DMS153 treated with DMSO at 0.1 percent for 48 hours (cell line): ENCODE measurements around the gene PRELID1.
"Not testable (repeated sequence)": the region's sequence is repeated elsewhere in the genome, so short reads cannot be mapped to it uniquely, and the experiment has no call there.

Experiments
- DNase-seq: peaks from one replicate; lab custom pipeline; 2025; ENCODE audit not compliant: unreplicated experiment; lab: John Stamatoyannopoulos, UW

PRELID1 gene

DNA sequence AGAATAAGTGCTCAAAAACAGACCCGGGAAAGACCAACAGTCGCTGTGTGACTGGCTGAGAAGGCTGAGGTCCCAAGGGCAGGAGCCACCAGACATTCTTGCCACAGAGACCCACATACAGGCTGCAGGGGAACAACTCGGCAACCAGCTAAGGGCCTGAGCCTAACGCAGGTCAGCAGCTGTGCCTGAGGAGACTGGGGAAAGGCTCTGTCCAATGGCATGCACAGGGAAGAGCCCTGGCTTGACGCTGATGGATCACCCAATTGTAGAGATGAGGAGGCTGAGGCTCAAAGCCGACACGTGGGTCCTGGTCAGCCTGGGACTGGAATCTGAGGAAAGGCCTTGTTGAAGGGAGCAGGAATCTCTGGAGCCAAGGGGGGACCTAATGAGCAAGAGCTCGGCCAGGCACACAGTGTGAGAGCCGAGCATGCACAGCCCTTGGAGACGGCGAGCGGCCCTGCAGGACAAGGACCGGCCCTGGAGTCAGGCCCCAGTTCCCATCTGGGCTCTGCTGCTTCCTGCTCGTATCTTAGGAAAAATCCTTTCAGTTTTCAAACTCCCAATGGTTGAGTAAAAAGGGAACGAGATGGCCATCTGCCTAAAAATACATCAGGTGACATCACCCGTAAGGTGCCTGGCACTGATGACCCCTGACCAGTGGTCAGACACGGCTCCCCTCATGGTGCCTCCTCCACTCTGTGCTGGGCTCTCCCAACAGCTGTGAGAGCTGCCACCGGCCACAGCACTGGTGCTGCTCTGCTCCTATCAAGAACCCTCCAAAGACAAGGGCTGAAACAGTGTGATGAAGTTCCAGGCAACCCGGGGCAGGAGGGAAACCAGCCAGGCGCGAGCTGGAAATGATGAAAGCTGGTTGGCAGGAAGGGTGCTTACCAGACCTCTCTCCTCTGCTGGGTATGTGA, 31.4 kb downstream of the PRELID1 start:
- no peak for DNase-seq

DNA sequence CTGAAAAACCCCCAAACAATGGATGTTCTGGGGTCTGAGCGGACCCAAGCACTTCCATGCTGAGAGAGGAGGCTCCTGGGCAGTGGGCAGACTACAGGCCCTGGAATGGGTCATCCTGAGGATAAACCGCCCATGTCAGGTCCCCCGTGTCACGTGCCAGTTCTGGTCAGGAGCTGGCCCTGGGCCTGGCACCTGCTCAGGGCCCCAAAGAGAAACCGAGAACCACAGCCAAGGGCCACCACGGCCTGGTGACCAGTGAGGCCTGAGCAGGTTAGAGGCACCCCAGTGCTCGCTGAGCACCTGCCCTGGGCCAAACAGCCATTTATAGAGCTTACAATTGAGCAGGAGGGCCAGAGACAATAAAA, 32.1 kb downstream of the PRELID1 start:
- DNase-seq, result no peak

DNA sequence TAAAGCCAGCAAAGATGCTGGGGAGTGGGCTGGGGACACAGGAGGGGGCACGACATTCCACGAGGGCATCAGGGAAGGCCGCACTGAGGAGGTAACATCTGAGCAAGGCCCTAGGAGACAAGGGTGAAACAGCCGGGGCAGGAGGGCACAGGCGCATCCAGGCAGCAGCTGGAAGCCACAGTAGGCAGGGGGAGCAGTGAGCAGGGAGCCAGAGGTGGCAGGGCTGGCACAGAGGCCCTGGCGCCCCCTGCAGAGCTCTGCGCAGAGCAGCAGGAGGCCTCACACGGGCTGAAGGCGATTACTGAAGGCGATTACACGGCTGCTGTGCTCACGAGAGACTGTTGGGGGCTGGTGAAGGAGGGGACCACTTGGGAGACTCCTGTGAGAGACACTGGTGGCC, 32.5 kb downstream of the PRELID1 start:
- no peak for DNase-seq

DNA sequence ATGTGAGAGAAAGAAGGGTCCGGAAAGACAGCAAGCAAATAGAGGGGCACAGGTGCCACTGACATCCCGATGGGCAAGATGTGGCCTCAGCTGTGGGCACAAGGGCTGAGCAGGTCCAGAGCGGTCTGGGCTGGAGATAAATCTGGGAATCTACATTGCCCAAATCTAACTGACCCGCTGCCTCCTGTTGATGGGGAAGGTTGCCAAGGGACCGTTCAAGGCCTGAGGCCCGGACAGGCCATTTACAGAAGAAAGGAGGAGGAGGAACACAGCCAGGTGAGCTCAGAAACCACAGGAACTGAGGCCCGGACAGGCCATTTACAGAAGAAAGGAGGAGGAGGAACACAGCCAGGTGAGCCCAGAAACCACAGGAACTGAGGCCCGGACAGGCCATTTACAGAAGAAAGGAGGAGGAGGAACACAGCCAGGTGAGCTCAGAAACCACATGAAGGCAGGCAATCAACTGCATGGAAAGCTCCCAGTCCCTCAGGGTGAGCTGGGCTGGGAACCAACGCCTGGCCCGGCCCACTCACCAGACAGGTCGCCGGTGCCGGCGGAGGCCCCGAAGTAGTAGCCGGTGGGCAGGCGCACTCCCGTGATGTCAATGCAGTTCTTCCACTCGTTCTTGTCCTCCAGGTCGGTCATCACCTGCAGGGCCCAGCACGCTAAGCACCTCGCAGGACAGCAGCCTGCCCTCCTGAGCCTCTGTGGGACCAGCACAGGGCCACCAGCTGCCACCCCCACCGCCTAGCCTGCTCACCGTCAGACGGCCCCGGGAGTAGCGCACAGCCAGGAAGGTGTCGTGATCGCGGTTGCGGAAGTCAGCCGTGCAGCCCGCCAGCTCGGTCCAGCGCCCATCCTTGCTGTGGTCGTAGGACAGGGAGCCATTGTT, 33.2 kb downstream of the PRELID1 start:
- DNase-seq, result no peak

DNA sequence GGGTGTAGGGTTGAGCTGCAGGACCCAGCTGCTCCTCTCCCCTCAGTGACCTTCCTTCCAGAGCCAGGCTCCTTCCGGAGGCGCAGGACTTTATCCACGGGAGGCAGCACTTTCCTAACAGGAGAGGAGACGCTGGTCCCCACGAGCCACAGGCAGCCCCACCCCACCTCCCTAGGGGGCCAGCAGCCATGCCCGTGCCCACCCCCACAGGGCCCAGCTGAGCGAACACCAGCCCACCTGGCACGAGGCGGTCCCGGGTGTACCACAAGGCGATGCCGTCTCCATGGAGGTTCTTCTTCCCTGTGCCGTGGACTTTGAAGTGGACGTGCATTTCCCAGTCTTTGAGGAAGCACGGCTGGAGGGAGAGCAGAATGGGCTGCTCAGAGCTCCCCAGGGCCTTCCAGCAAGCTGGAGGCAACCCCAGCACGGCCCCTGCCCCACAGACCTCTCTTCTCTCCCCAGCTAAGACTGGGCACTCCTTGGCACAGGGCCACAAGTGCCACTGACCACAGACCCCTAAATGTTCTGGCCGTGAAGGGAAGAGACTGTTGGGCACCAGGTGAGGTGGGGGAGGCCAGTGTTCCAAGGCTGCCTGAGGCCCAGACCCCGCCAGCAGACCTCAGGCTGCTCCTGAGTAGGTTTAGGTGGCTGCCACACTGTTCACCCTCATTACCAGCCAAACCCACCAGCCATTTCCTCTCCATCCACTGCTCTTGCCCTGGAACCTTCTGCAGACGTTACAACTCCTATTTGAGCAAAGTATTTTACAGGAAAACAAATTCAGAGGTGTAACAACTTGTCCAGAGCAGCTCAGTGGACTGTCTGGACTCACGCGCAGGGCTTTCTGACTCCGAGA, 34.9 kb downstream of the PRELID1 start:
- DNase-seq, result no peak

DNA sequence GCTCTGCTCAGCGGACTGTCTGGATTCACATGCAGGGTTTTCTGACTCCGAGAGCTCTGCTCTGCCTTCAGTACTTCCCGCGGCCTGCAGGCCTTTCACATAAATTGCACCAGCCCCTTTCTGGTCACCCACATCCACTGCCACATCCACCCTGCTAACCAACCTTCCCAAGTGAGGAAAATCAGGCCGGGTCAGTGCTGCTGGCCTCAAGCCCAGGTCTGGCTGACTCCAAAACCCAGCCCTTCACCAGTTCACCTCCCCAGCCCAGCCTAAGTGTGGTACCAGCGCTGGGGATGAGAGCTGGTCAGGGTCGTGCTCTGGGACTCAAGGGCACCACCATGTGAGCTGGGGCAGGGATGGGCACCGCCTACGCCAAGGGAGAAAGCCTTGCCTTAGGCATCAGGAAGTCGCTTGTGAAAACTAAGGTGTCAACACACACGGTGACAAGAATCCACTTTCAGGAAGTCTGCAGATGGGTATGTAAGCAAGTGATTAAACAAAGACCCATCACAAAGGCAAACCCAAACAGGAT, 35.6 kb downstream of the PRELID1 start:
- DNase-seq, result no peak

DNA sequence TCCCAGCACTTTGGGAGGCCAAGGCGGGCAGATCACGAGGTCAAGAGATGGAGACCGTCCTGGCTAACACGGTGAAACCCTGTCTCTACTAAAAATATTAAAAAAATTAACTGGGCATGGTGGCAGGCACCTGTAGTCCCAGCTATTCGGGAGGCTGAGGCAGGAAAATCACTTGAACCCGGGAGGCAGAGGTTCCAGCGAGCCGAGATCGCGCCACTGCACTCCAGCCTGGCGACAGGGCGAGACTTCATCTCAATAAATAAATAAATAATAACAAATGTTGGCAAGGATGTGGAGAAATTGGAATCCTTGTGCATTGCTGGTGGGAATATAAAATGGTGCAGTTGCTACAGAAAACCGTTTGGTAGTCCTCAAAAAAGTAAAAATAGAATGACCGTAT, 39.4 kb downstream of the PRELID1 start:
- not testable (repeated sequence) for DNase-seq

DNA sequence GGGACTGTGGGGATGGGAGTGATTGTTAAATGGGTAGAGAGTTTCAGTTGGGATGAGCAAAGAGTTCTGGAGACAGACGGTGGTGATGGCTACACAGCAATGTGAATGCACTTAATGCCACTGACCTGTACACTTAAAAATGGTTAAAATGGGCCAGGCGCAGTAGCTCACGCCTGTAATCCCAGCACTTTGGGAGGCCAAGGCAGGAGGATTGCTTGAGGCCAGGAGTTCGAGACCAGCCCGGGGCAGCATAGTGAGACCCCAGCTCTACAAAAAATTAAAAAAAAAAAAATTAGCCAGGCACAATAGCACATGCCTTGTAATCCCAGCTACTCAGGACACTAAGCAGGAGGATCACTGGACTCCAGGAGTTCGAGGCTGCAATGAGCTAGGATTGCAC, 40.2 kb downstream of the PRELID1 start:
- DNase-seq, result no peak

DNA sequence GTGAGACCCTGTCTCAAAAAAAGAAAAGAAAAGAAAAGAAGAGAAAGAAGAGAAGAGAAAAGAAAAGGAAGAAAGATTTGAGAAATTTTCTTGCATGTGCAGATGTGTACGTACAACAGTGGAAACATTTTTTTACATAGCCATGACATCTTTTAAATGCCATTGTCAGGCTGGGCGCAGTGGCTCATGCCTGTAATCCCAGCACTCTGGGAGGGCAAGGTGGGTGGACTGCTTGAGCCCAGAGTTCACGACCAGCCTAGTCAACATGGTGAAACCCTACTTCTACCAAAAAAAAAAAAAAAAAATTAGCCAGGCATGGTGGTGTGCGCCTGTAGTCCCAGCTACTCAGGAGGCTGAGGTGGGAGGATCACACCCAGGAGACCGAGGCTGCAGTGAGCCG, 41.3 kb downstream of the PRELID1 start:
- DNase-seq, result no peak

DNA sequence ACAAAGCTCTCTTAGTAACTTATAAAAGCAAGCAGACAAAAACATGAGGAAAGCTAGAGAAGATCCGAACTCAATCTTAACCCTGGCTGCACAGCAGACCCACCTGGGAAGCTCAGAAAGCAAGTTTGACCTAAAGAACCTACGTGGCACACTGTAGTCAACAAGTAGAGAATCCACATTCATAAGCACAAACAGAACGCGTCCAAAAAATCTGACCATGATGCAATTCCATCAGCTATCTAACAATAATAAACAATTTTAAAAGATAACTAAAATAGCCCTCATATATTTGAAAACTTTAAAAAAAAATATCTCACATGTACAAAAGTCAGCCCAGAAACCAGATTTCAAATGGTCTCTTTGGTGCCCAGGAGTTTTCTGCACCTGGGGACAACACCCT, 43.2 kb downstream of the PRELID1 start:
- no peak for DNase-seq

DNA sequence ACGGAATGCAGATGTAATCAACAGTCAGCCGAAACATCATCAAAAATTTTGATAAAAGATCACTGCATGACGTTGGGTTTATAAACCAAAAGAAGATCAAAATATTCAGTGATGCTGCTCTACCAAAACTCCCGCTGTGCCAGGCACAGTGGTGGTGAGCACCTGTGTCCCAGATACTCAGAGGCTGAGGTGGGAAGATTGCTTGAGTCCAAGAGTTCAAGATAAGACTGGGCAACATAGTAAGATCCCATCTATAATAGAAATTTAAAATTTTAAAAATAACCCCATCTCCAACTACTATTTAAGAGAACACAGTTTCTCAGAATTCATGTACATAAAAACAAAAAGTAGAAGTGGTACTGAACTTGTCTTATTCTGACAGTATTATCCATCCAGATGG, 44.1 kb downstream of the PRELID1 start:
- DNase-seq, result no peak

DNA sequence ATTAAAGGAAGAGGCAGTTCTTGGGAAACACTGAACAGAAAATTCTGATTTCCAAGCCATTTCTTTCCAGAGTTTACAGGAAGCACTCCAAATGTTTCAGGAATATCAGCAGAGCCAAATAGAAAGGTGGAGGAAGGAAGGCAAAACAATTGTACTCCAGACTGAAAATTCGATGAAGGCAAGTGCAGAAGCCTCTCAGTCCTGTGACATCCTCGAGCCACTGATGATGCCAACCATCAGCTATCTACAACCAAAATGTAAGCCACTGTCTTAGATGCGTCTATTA, 45.7 kb downstream of the PRELID1 start:
- no peak for DNase-seq

DNA sequence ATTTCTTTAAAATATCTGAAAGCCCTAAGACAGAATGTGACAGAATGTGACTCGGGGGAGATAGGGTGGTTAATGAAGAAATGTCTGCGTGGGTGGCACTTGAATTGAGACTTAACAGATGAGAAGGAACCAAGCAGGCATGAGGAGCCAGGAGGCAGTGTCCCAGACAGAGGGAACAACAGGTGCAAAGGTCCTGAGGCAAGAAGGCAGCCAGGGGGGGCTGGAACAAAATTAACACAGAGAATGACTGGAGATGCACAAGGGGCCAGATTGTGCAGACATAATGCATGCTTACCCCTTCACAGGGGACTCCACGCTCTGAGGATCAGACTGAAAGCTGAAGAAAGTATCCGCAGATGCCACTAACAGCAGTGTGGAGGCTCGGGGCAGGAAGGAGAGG, 46.2 kb downstream of the PRELID1 start:
- no peak for DNase-seq

DNA sequence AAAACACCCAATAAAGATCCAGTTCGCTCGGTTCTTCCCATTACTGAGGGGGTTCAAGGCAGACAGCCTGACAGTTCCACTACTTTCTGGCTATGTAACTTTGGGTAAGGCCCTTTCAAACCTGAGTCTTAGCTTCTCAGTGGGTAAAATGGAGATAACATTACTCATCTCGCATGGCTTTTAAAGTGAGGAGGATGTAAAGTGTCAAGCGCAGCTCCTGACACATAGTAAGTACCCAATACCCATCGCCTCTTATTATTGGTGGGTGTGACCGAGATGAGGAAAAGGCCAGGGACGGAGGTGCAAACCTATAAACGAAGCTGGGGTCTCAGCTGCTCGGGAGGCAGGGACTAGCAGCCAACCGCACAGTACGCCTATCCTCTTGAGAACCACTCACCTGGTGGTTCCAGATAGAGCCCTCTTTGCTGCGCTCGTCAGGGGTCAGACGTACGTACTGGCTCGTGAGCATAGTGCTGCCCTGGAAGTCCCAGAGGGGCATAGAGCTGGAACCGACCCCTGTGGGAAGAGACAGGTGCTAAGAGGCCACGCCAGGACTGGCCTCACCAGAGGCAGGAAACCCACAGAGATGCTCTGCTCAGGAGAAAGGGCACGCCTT, 47.3 kb downstream of the PRELID1 start:
- no peak for DNase-seq

DNA sequence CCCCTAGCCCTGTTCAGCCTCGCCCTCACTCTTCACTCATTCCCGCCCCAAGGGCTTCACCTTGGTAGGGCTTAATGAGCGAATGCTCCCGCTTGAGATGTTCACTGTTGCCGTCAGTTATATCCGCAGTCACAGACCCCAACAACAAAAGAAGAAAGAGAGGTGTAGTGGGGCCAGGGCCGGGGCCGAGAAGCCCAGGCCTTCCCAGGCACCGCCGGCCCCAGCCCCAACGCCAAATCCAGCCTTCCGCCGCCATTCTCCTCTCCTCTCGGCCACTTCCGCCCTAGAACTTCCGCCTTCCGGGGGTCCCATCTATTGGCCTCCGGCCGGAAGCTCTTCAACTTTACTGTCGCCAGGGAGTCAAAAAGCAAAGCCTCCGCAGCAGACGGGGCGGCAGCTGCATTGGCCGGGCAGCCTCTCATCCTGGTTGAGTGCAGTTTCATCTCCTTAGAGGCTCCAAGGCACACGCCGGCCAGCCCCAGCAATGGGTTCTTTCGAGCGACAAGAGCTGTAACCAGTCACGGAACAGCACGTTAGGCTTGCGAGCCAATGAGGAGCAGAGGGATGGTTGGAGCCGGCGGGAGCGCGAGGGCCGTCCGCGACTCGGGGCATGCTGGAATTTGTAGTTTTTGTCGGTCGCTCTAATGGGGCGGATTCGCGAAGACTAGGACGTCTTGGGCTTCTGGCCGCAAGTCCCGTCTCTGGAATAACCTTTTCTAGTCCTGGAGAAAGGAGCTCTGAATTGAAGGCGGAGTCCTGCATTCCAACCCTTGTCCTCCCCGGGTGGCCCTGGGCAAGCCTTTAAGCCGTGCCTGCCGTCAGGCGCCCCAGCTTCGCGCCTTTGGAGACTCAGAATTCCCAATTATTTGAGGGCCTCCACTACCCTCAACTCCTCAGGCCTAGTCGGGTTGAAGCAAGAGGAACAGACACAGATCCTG, 48.1 kb downstream of the PRELID1 start, which contains the start of gene LMAN2:
LMAN2 (minus strand) TSS at position 277 of the 938 bp plus-strand sequence; CDS start at position 256, 21 bp downstream.
- peak; percentile 67 for DNase-seq

DNA sequence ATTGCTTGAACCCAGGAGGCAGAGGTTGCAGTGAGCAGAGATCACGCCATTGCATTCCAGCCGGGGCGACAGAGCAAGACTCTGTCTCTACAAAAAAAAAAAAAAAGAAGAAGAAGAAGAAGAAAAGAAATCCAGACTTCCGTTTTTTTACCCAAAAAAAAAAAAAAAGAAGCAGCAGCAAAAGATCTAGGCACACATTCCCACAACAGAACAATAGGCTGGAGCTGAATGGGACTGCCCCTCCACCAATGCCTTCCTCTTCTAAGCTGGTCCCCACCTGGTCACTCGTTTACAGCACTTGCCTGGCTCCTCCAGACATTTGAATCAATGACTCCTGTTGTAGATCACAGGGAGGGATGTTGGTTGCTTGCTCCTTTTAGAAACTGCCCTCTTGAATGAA, 49.5 kb downstream of the PRELID1 start:
- no peak for DNase-seq

DNA sequence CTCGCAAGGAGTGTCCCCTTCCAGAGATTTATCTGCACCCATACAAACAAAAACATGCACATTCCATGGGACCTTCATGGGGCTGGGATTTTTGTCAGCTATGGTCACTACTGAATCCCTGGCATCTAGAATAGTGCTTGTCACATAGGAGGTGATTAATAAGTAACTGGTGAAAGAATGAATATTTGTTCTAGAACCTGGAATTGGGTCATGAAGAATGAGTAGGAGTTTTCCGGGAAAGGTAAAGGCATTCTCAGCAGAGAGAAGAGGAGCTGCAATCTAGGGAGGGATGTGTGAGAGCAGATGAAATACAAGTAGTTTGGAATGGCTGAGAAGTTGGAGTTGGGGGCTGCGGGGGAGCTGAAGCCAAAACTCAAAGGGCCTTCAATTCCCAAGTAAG, 50.7 kb downstream of the PRELID1 start:
- no peak for DNase-seq

DNA sequence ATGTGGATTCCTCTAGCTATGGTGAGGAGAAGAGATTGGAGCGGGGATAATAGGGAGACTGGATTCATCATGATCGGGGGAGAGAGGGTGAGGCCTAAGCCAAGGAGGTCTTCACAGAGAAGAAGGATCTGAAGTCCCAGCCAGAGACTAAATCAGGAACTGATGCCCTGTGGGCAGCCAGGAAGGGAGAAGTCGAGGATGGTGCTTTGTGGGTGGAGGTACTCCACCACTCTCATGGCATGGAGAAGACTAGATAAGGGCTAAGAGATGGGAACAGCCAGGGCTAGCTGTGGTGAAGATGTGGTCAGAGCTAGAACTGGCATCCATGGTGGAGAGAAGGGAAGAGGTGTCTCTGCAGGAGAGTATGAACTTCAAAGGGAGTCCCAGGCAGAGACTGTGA, 51.1 kb downstream of the PRELID1 start:
- DNase-seq, result no peak

DNA sequence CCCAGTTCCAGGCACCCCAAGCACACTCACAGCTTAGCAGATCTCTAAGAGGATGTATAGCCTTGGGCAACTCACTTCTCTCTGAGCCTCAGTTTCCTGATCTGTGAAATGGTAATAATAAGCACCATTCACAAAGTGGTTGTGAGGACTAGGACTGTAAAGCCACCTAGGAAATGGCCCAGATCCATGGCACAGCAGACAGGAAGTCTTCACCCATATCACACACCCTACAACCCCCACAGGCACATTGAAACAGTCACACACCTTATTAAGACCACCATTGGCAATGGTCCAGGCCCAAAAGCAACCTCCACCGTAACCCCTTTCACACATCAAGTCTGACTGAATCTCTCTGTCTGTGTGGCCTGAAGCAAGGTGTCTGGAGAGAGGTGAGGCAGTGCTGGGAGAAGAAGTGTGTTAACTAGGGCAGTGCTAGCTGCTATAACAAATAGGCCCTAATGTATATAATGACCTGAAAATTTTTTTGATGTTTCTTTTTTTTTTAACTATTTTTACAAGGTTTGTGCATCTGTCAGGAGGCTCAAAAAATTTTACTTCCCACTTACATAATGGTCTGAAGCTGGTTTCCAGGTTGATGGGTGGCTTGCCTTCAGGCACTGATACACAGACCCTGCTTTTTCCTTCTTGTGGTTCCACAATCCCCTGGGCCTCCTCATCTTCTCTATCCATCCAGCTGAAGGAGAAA, 51.7 kb downstream of the PRELID1 start:
- DNase-seq, result no peak
